T-helper 2 cell treated with Interferon-gamma antibody and Interleukin-4, amounts not matched to agents 5 μg/mL and 100 μg/mL, for 36 hours (primary cell): ENCODE results near the gene TMC4.

Experiments used
- DNase-seq: peaks from one replicate; pipeline ENCODE4 v3.0.0; 2021; ENCODE audit warnings: low spot score
- H3K27ac Mint-ChIP-seq: one replicate; pipeline ENCODE4 v1.8.0; 2021; ENCODE audit warnings: mild to moderate bottlenecking, mixed read lengths
- H3K27me3 Mint-ChIP-seq: one replicate; pipeline ENCODE4 v1.8.0; 2021; ENCODE audit warnings: low read depth, mixed read lengths
- H3K36me3 Mint-ChIP-seq: one replicate; pipeline ENCODE4 v1.8.0; 2021; ENCODE audit warnings: low read depth, mixed read lengths
- H3K4me1 Mint-ChIP-seq: one replicate; pipeline ENCODE4 v1.8.0; 2021; ENCODE audit warnings: low read depth, mixed read lengths
- H3K4me3 Mint-ChIP-seq: one replicate; pipeline ENCODE4 v1.8.0; 2022; ENCODE audit warnings: mild to moderate bottlenecking, moderate library complexity, mixed read lengths
- H3K9me3 Mint-ChIP-seq: one replicate; pipeline ENCODE4 v1.8.0; 2021; ENCODE audit warnings: mixed read lengths

TMC4 gene

GRCh38 chr19:54149021-54149812 is 23.7 kb downstream of the TMC4 start:
- H3K4me1 Mint-ChIP-seq: peaks cover 2% of the 10 kb centered on the region
- H3K27me3 Mint-ChIP-seq: no peaks in the 10 kb centered on the region
- DNase-seq: no peak
- H3K36me3 Mint-ChIP-seq: peaks cover 67% of the 10 kb centered on the region
- no peak overlapping the region for H3K4me3 Mint-ChIP-seq
- no peaks in the 10 kb centered on the region for H3K9me3 Mint-ChIP-seq
- H3K27ac Mint-ChIP-seq: no peak overlapping the region

GRCh38 chr19:54148158-54148557 is 24.8 kb downstream of the TMC4 start:
- Mint-ChIP-seq H3K9me3 (no peaks in the 10 kb centered on the region), H3K4me3 (no peak overlapping the region), H3K4me1 (no peaks in the 10 kb centered on the region), H3K36me3 (peaks cover 67% of the 10 kb centered on the region), H3K27ac (no peak overlapping the region), H3K27me3 (no peaks in the 10 kb centered on the region)
- no peak for DNase-seq

- Mint-ChIP-seq H3K9me3 (no peaks in the 10 kb centered on the region), H3K27me3 (no peaks in the 10 kb centered on the region), H3K4me1 (no peaks in the 10 kb centered on the region), H3K27ac (no peak overlapping the region), H3K36me3 (peaks cover 70% of the 10 kb centered on the region), H3K4me3 (no peak overlapping the region)
- no peak for DNase-seq
These were observed 25.3 kb downstream of the TMC4 start for GRCh38 chr19:54147676-54148075.

- DNase-seq: no peak
- Mint-ChIP-seq H3K36me3 (peaks cover 70% of the 10 kb centered on the region), H3K27me3 (no peaks in the 10 kb centered on the region), H3K4me3 (no peak overlapping the region), H3K27ac (no peak overlapping the region), H3K4me1 (peaks cover 10% of the 10 kb centered on the region), H3K9me3 (no peaks in the 10 kb centered on the region)
These were observed 27.3 kb downstream of the TMC4 start for GRCh38 chr19:54145541-54146158.

- Mint-ChIP-seq H3K4me1 (peaks cover 26% of the 10 kb centered on the region), H3K27me3 (no peaks in the 10 kb centered on the region), H3K36me3 (peaks cover 61% of the 10 kb centered on the region), H3K4me3 (no peak overlapping the region), H3K9me3 (no peaks in the 10 kb centered on the region), H3K27ac (peak overlapping the region; percentile 24)
- no peak for DNase-seq
These were observed 30.7 kb downstream of the TMC4 start for GRCh38 chr19:54142166-54142780.

GRCh38 chr19:54141356-54141755 is 31.6 kb downstream of the TMC4 start:
- no peaks in the 10 kb centered on the region for H3K9me3 Mint-ChIP-seq
- H3K4me1 Mint-ChIP-seq: peaks cover 29% of the 10 kb centered on the region
- peaks cover 52% of the 10 kb centered on the region for H3K36me3 Mint-ChIP-seq
- H3K4me3 Mint-ChIP-seq: no peak overlapping the region
- no peak for DNase-seq
- no peak overlapping the region for H3K27ac Mint-ChIP-seq
- H3K27me3 Mint-ChIP-seq: no peaks in the 10 kb centered on the region

- H3K9me3 Mint-ChIP-seq: no peaks in the 10 kb centered on the region
- peak overlapping the region; percentile 91 for H3K4me3 Mint-ChIP-seq
- peak; percentile 29 for DNase-seq
- H3K27ac Mint-ChIP-seq: peak overlapping the region; percentile 92
- peaks cover 32% of the 10 kb centered on the region for H3K36me3 Mint-ChIP-seq
- H3K4me1 Mint-ChIP-seq: peaks cover 40% of the 10 kb centered on the region
- no peaks in the 10 kb centered on the region for H3K27me3 Mint-ChIP-seq
These were observed 34.3 kb downstream of the TMC4 start for GRCh38 chr19:54138489-54139256.

- Mint-ChIP-seq H3K27me3 (no peaks in the 10 kb centered on the region), H3K9me3 (no peaks in the 10 kb centered on the region), H3K27ac (peak within 1 kb of the TSS; percentile 92), H3K4me1 (peaks cover 40% of the 10 kb centered on the region), H3K36me3 (peaks cover 24% of the 10 kb centered on the region), H3K4me3 (peak within 1 kb of the TSS; percentile 91)
- no peak for DNase-seq
These were observed 35.1 kb downstream of the TMC4 start, which contains the start of gene CNOT3 for GRCh38 chr19:54137699-54138488. CNOT3 (plus strand) TSS chr19:54137762; CDS start chr19:54142979, 5,217 bp downstream.

- H3K27me3 Mint-ChIP-seq: no peaks in the 10 kb centered on the region
- peaks cover 39% of the 10 kb centered on the region for H3K4me1 Mint-ChIP-seq
- H3K36me3 Mint-ChIP-seq: peaks cover 19% of the 10 kb centered on the region
- peak overlapping the region; percentile 90 for H3K4me3 Mint-ChIP-seq
- peak overlapping the region; percentile 78 for H3K27ac Mint-ChIP-seq
- peak; percentile 99 for DNase-seq
- no peaks in the 10 kb centered on the region for H3K9me3 Mint-ChIP-seq
These were observed 35.9 kb downstream of the TMC4 start for GRCh38 chr19:54136864-54137698.

GRCh38 chr19:54136086-54136863 is 36.7 kb downstream of the TMC4 start:
- peak overlapping the region; percentile 78 for H3K27ac Mint-ChIP-seq
- H3K9me3 Mint-ChIP-seq: no peaks in the 10 kb centered on the region
- peaks cover 15% of the 10 kb centered on the region for H3K36me3 Mint-ChIP-seq
- H3K4me1 Mint-ChIP-seq: peaks cover 32% of the 10 kb centered on the region
- DNase-seq: peak; percentile 14
- H3K27me3 Mint-ChIP-seq: no peaks in the 10 kb centered on the region
- peak overlapping the region; percentile 90 for H3K4me3 Mint-ChIP-seq

- H3K4me1 Mint-ChIP-seq: peaks cover 19% of the 10 kb centered on the region
- H3K4me3 Mint-ChIP-seq: no peak overlapping the region
- H3K9me3 Mint-ChIP-seq: no peaks in the 10 kb centered on the region
- no peaks in the 10 kb centered on the region for H3K27me3 Mint-ChIP-seq
- peaks cover 7% of the 10 kb centered on the region for H3K36me3 Mint-ChIP-seq
- H3K27ac Mint-ChIP-seq: peak overlapping the region; percentile 73
- DNase-seq: no peak
These were observed 38.9 kb downstream of the TMC4 start for GRCh38 chr19:54133957-54134590.
